C4-2B (cell line): ENCODE results near the gene HEBP1.

Experiments used
- H3K27ac ChIP-seq: fragments of 450-650 bp; 2 replicates; pipeline ENCODE4 v1.5.1; 2017
- CTCF ChIP-seq: fragments of 450-650 bp; conservative IDR thresholded peaks from 2 replicates; pipeline ENCODE4 v1.5.1; 2017; ENCODE audit warnings: mild to moderate bottlenecking
- ZFX ChIP-seq: fragments of 450-650 bp; IDR thresholded peaks from 2 replicates; pipeline ENCODE4 v1.6.1; 2017

HEBP1 gene

GRCh38 chr12:12934556-12934955 is 65.5 kb downstream of the HEBP1 start:
- TF ChIP-seq ZFX (no peak), CTCF (no peak)
- no peak overlapping the region for H3K27ac ChIP-seq

GRCh38 chr12:12933742-12934141 is 66.3 kb downstream of the HEBP1 start:
- TF ChIP-seq CTCF: no peak
- no peak for TF ChIP-seq ZFX
- H3K27ac ChIP-seq: no peak overlapping the region

GRCh38 chr12:12930633-12931219 is 69.3 kb downstream of the HEBP1 start:
- no peak overlapping the region for H3K27ac ChIP-seq
- TF ChIP-seq CTCF (no peak), ZFX (no peak)

GRCh38 chr12:12929696-12930095 is 70.4 kb downstream of the HEBP1 start:
- H3K27ac ChIP-seq: no peak overlapping the region
- TF ChIP-seq ZFX (no peak), CTCF (no peak)

DNA sequence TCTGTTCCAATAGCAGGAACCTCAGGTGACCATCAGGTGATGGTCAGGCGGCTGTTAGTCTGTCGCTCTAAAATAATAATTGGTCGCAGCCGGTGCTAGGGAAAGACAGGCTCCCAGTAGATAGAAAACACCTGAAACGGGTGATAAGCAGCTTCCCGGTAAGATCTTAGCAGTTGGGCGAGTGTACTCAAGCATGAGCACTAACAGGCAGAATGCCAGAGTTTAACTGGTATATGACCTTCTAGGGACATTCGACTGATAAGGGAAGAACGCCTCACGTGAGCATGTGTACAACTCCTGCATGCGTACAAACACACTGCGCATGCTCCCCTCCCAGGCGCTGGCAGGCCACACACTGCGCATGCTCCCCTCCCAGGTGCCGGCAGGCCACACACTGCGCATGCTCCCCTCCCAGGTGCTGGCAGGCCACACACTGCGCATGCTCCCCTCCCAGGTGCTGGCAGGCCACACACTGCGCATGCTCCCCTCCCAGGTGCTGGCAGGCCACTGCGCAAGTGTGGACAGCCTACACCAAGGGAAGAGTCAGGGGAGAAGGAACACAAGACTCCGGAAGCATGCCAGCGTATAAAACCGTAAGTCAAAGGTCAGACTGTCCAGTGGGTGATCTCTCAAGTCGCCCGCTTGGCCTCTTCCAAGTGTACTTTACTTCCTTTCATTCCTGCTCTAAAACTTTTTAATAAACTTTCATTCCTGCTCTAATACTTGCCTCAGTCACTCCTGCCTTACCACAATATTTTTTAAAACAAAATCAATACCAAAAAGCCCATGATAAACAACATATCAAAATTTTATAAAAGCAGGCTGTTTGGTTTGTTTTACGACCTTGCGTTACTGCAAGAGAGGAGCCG is 72.6 kb downstream of the HEBP1 start:
- no peak overlapping the region for H3K27ac ChIP-seq
- TF ChIP-seq CTCF (no peak), ZFX (no peak)

DNA sequence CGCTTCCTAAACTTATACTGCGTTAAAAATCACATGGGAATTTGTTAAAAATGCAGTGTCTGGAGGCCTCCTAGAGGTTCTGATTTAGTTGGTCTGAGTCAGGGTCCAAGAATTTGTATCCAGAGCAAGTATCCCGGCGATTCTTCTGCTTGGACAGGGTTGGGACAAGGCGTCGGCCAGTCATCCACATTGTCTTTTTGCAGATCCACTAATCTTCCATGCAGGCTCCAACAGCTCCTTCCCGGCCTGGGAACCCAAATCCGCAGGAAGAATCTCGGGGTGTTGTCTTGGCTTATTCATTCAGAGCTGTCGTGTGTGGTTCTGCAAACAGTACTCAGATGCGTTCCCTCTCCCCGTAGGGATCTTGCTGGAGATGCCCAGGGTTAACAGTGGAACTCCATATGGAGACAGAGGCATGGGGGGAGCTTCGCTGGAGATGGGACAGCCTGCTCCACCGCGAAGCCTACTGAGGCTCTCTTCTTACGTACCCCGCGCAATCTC is 73.4 kb downstream of the HEBP1 start:
- TF ChIP-seq ZFX (no peak), CTCF (no peak)
- H3K27ac ChIP-seq: no peak overlapping the region

DNA sequence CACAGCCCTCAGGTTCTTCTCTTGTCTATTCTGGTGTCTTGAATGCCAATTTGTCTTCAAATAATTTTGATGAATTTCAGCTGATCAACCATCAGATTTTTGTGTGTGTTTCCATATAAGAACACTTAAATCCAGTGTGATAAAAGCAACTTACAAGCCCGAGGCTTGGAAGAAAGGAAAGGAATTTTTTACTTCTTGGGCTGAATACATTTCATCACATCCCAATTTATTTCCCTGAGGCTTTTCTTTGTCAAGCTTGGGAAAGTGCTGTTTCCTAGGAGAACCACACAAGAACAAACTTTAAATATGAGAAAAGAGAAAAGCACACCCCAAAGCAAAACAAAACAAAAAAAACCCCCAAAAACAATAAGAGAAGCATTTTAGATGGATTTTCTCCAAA is 74.7 kb downstream of the HEBP1 start:
- TF ChIP-seq ZFX (no peak), CTCF (no peak)
- no peak overlapping the region for H3K27ac ChIP-seq
